Retinal pigment epithelial cell (primary cell): ENCODE data around the gene PDAP1.
A peak's percentile ranks its signal among the peaks of the same experiment; 100 is the strongest.
"Not testable (repeated sequence)": the region's sequence is repeated elsewhere in the genome, so short reads cannot be mapped to it uniquely, and the experiment has no call there.

Source experiments
- DNase-seq: peaks from one replicate; pipeline ENCODE4 v3.0.0-alpha.2; 2010; ENCODE audit warnings: low read depth
- H3K4me3 ChIP-seq: 2 replicates; pipeline ENCODE4 v1.5.1; 2011; ENCODE audit warnings: mild to moderate bottlenecking, low read length, control low read depth, moderate library complexity
- TF ChIP-seq, protein P1 (sequence below): conservative IDR thresholded peaks from 2 replicates; pipeline ENCODE4 v1.5.1; 2011; ENCODE audit warnings: low read depth, low read length, control low read depth, inconsistent platforms

Gene PDAP1

GRCh38 chr7:99383791-99384370 lies 24.5 kb downstream of the PDAP1 start:
- TF ChIP-seq, protein P1, sequence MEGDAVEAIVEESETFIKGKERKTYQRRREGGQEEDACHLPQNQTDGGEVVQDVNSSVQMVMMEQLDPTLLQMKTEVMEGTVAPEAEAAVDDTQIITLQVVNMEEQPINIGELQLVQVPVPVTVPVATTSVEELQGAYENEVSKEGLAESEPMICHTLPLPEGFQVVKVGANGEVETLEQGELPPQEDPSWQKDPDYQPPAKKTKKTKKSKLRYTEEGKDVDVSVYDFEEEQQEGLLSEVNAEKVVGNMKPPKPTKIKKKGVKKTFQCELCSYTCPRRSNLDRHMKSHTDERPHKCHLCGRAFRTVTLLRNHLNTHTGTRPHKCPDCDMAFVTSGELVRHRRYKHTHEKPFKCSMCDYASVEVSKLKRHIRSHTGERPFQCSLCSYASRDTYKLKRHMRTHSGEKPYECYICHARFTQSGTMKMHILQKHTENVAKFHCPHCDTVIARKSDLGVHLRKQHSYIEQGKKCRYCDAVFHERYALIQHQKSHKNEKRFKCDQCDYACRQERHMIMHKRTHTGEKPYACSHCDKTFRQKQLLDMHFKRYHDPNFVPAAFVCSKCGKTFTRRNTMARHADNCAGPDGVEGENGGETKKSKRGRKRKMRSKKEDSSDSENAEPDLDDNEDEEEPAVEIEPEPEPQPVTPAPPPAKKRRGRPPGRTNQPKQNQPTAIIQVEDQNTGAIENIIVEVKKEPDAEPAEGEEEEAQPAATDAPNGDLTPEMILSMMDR: no peak

DNA sequence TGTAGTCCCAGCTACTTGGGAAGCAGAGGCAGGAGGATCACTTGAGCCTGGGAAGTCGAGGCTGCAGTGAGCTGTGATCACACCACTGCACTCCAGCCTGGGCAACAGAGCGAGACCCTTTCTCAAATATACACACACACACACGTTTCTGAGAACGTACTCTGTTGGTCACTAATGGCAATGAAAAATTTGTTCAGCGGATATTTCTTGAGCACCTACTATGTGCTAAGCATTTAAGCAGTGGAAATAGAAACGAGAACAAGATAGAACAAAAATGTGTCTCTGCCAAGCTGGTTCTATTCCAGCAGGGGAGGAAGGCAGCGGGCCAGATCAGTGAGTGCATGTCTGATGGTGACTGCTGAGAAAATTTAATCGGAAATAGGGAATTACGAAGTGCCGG lies 25.2 kb downstream of the PDAP1 start:
- DNase-seq: no peak
- TF ChIP-seq, protein P1: no peak
- H3K4me3 ChIP-seq: no peak overlapping the region

More at GRCh38 chr7:99383791-99384370, 24.5 kb downstream of the PDAP1 start:
- no peak overlapping the region for H3K4me3 ChIP-seq
- DNase-seq: no peak

- TF ChIP-seq, protein P1: no peak
- no peak for DNase-seq
These were observed 26.7 kb downstream of the PDAP1 start for GRCh38 chr7:99381664-99382075.

GRCh38 chr7:99380823-99381663 lies 27.4 kb downstream of the PDAP1 start:
- no peak overlapping the region for H3K4me3 ChIP-seq
- DNase-seq: no peak

More at GRCh38 chr7:99381664-99382075, 26.7 kb downstream of the PDAP1 start:
- H3K4me3 ChIP-seq: no peak overlapping the region

DNA sequence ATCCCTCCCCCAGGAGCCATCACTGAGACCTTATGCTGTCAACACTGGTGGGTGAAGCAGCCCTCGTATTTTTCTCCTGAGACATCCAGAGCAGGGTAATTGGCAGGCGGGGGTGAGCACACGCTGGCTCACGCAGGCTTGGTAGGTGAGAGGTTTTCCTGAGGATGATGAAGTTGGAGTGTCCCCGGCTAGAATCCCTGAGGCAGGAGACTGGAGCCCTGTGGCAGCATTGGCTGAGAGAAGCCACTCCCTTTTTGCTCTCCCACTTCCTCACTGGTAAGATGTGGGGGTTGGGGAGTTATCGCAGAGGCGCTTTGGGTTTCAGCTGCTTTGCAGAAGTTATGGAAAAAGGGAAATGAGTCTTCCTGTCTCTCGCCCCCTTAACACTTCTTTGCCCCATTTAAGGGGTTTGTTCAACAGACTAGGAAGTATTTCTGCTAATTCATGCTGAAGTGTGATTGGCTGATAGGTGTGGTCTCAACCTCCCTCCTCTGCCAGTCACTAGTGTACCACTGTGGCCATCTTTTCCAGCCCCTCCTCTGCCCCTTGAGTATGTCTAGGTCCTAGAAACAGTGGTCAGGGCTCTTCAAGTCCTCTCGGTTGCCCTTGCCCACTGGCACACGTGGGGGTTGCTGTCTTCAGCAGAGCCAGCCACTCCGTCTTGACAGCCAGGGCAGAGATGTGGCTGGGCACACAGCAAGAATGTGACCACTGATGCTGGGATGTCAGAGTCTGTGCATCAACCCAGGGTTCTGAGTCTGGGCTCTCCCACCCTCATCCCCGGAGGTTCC lies 28.2 kb downstream of the PDAP1 start:
- no peak for DNase-seq
- no peak overlapping the region for H3K4me3 ChIP-seq

More at GRCh38 chr7:99380823-99381663, 27.4 kb downstream of the PDAP1 start:
- TF ChIP-seq, protein P1: no peak

GRCh38 chr7:99379693-99380031 lies 28.7 kb downstream of the PDAP1 start:
- not testable (repeated sequence) for H3K4me3 ChIP-seq

More for the DNA sequence above, 28.2 kb downstream of the PDAP1 start:
- TF ChIP-seq, protein P1: no peak

GRCh38 chr7:99379043-99379577 lies 29.3 kb downstream of the PDAP1 start:
- TF ChIP-seq, protein P1: no peak
- no peak overlapping the region for H3K4me3 ChIP-seq
- DNase-seq: peak; percentile 49

More at GRCh38 chr7:99379693-99380031, 28.7 kb downstream of the PDAP1 start:
- not testable (repeated sequence) for DNase-seq
